ENCODE data around the gene RPL36A.

- TF ChIP-seq, protein P1, sequence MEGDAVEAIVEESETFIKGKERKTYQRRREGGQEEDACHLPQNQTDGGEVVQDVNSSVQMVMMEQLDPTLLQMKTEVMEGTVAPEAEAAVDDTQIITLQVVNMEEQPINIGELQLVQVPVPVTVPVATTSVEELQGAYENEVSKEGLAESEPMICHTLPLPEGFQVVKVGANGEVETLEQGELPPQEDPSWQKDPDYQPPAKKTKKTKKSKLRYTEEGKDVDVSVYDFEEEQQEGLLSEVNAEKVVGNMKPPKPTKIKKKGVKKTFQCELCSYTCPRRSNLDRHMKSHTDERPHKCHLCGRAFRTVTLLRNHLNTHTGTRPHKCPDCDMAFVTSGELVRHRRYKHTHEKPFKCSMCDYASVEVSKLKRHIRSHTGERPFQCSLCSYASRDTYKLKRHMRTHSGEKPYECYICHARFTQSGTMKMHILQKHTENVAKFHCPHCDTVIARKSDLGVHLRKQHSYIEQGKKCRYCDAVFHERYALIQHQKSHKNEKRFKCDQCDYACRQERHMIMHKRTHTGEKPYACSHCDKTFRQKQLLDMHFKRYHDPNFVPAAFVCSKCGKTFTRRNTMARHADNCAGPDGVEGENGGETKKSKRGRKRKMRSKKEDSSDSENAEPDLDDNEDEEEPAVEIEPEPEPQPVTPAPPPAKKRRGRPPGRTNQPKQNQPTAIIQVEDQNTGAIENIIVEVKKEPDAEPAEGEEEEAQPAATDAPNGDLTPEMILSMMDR (conservative IDR thresholded peaks at IDR 0.05 in 1 of 2, IDR thresholded peaks at IDR 0.05 in 1 of 2; ENCODE audit: extremely low read depth in 1 of 2, insufficient read depth in 1 of 2, low read depth in 1 of 2, low read length in 2 of 2): no peak
- TF ChIP-seq EZH2 (IDR thresholded peaks at IDR 0.05; ENCODE audit: borderline replicate concordance, low read length): no peak
Measured at GRCh38 chrX:101360390-101360789, 30.4 kb upstream of the RPL36A start.

Measured in mammary epithelial cell (primary cell).